Nephron (organoid): ENCODE data around the gene MAST1.

ENCODE experiments used
- H3K27ac Mint-ChIP-seq, 3 experiments: 2 replicates each; pipeline ENCODE4 v1.8.0; 2020; ENCODE audit warnings: mixed read lengths in 3 of 3, mild to moderate bottlenecking in 2 of 3, moderate library complexity in 1 of 3
- H3K27me3 Mint-ChIP-seq: 2 replicates; pipeline ENCODE4 v1.8.0; 2021; ENCODE audit warnings: low read depth, mild to moderate bottlenecking, moderate library complexity, mixed read lengths
- H3K36me3 Mint-ChIP-seq: 2 replicates; pipeline ENCODE4 v1.8.0; 2020; ENCODE audit warnings: low read depth, mixed read lengths
- H3K4me1 Mint-ChIP-seq: 2 replicates; pipeline ENCODE4 v1.8.0; 2020; ENCODE audit warnings: mixed read lengths
- H3K4me3 Mint-ChIP-seq, 3 experiments: 2 replicates each; pipeline ENCODE4 v1.8.0; 2020; ENCODE audit warnings: mild to moderate bottlenecking in 3 of 3, mixed read lengths in 3 of 3, moderate library complexity in 2 of 3
- H3K9me3 Mint-ChIP-seq: 2 replicates; pipeline ENCODE4 v1.8.0; 2020; ENCODE audit warnings: mixed read lengths
- TF ChIP-seq, protein P1 (sequence below), 3 experiments: fragments of 200-600 bp; sonication (generic); IDR thresholded peaks; one replicate each; pipeline ENCODE4 v1.5.0; 2021; ENCODE audit warnings: antibody characterized with exemption in 3 of 3; ENCODE audit not compliant: unreplicated experiment in 3 of 3

The MAST1 gene

GRCh38 chr19:12833738-12834565, 4.4 kb upstream of the MAST1 start:
- TF ChIP-seq, protein P1, sequence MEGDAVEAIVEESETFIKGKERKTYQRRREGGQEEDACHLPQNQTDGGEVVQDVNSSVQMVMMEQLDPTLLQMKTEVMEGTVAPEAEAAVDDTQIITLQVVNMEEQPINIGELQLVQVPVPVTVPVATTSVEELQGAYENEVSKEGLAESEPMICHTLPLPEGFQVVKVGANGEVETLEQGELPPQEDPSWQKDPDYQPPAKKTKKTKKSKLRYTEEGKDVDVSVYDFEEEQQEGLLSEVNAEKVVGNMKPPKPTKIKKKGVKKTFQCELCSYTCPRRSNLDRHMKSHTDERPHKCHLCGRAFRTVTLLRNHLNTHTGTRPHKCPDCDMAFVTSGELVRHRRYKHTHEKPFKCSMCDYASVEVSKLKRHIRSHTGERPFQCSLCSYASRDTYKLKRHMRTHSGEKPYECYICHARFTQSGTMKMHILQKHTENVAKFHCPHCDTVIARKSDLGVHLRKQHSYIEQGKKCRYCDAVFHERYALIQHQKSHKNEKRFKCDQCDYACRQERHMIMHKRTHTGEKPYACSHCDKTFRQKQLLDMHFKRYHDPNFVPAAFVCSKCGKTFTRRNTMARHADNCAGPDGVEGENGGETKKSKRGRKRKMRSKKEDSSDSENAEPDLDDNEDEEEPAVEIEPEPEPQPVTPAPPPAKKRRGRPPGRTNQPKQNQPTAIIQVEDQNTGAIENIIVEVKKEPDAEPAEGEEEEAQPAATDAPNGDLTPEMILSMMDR (IDR thresholded peaks at IDR 0.05; ENCODE audit: unreplicated experiment in 3 of 3): no peak
- no peaks in the 10 kb centered on the region for H3K36me3 Mint-ChIP-seq
- H3K9me3 Mint-ChIP-seq: peaks cover 5% of the 10 kb centered on the region
- no peak overlapping the region for H3K27ac Mint-ChIP-seq
- H3K4me1 Mint-ChIP-seq: peaks cover 20% of the 10 kb centered on the region
- peak overlapping the region; percentile 53 to 66 (median 64) for H3K4me3 Mint-ChIP-seq
- H3K27me3 Mint-ChIP-seq: peaks cover 94% of the 10 kb centered on the region

- Mint-ChIP-seq H3K4me1 (peaks cover 26% of the 10 kb centered on the region), H3K9me3 (peaks cover 5% of the 10 kb centered on the region), H3K27ac (no peak within 1 kb of the TSS), H3K27me3 (peaks cover 94% of the 10 kb centered on the region), H3K36me3 (no peaks in the 10 kb centered on the region), H3K4me3 (peak within 1 kb of the TSS; percentile 53 to 73 (median 64))
- TF ChIP-seq, protein P1 (IDR thresholded peaks at IDR 0.05; ENCODE audit: unreplicated experiment in 3 of 3): no peak
Measured at GRCh38 chr19:12834566-12834943, 3.8 kb upstream of the MAST1 start, which contains the start of gene RTBDN. Gene RTBDN (minus strand): TSS chr19:12834579. CDS start chr19:12829979, 4,600 bp downstream.

- H3K27ac Mint-ChIP-seq: no peak overlapping the region
- peaks cover 26% of the 10 kb centered on the region for H3K4me1 Mint-ChIP-seq
Measured at GRCh38 chr19:12834976-12835757, 3.1 kb upstream of the MAST1 start.

DNA sequence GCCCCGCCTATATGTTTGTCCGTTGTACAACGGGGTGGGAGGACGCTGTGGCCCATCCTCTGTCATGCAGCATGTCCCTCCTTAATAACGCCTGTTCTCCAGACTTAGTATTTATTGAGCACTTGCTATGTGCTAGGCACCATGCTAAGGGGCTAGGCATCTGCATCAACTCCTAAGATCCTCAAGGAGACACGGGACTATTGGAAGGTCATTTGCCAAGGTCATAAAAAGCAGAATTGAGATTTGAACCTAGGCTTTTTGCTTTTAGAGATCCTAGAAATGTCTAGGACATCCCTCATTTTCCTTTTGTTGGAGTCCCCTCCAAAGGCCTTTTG, 1.8 kb upstream of the MAST1 start:
- Mint-ChIP-seq H3K4me1 (peaks cover 37% of the 10 kb centered on the region), H3K36me3 (no peaks in the 10 kb centered on the region), H3K27ac (no peak overlapping the region), H3K4me3 (peak overlapping the region; percentile 42 to 62 (median 53)), H3K27me3 (peaks cover 94% of the 10 kb centered on the region), H3K9me3 (peaks cover 5% of the 10 kb centered on the region)
- TF ChIP-seq, protein P1 (IDR thresholded peaks at IDR 0.05; ENCODE audit: unreplicated experiment in 3 of 3): no peak

More at GRCh38 chr19:12834976-12835757, 3.1 kb upstream of the MAST1 start:
- TF ChIP-seq, protein P1 (IDR thresholded peaks at IDR 0.05; ENCODE audit: unreplicated experiment in 3 of 3): no peak
- Mint-ChIP-seq H3K36me3 (no peaks in the 10 kb centered on the region), H3K9me3 (peaks cover 5% of the 10 kb centered on the region), H3K4me3 (peak overlapping the region; percentile 53 to 66 (median 64)), H3K27me3 (peaks cover 94% of the 10 kb centered on the region)

DNA sequence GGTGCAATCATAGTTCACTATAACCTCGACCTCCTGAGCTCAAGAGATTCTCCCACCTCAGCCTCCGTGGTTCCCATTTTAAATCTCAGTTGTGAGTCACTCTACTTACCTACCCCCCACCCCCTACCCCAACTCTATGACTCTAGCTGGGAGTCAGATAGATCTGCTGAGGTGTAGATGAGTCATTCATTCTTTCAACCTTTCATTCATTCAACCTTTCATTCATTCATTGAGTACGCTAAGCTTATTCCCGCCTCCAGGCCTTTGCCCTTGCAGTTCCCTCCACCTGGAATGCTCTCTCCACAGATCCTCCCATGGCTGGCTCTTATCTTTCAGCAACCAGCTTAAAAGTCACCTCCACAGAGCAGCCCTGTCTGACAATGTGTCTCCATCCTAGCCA, 1.1 kb upstream of the MAST1 start:
- no peaks in the 10 kb centered on the region for H3K36me3 Mint-ChIP-seq
- peaks cover 42% of the 10 kb centered on the region for H3K4me1 Mint-ChIP-seq
- peaks cover 5% of the 10 kb centered on the region for H3K9me3 Mint-ChIP-seq
- no peak overlapping the region for H3K27ac Mint-ChIP-seq
- peaks cover 93% of the 10 kb centered on the region for H3K27me3 Mint-ChIP-seq
- H3K4me3 Mint-ChIP-seq: peak overlapping the region; percentile 35 to 63 (median 59)
- TF ChIP-seq, protein P1 (IDR thresholded peaks at IDR 0.05; ENCODE audit: unreplicated experiment in 3 of 3): no peak
